Neural cell (in vitro differentiated cells): ENCODE data around the gene SH3BGRL2. TPM values are rescaled to one million over a fixed set of nuclear protein-coding genes. Genes with fewer than 3 reads are reported as not detected.

ENCODE experiments used
- H2AFZ ChIP-seq: fragments of 200-600, 300-800 bp; sonication (generic), shearing (Covaris generic); 2 replicates; pipeline ENCODE4 v1.6.0; 2014; ENCODE audit warnings: low read depth, mild to moderate bottlenecking, antibody characterized with exemption, low read length, moderate library complexity
- H3F3A ChIP-seq: fragments of 200-600 bp; shearing (Covaris generic); 2 replicates; pipeline ENCODE4 v1.6.1; 2016; ENCODE audit warnings: mild to moderate bottlenecking, moderate library complexity, mixed read lengths, antibody characterized with exemption, low read length; ENCODE audit not compliant: insufficient read depth, poor library complexity, severe bottlenecking
- H3K27ac ChIP-seq: fragments of 200-600, 300-800 bp; sonication (generic), shearing (Covaris generic); 2 replicates; pipeline ENCODE4 v1.5.1; 2014; ENCODE audit warnings: mild to moderate bottlenecking, low read length, moderate library complexity
- H3K27me3 ChIP-seq: fragments of 300-800, 200-600 bp; sonication (generic), shearing (Covaris generic); 2 replicates; pipeline ENCODE4 v1.6.0; 2014; ENCODE audit warnings: mild to moderate bottlenecking, low read depth, low read length, moderate library complexity; ENCODE audit not compliant: insufficient read depth
- H3K36me3 ChIP-seq: fragments of 300-800, 200-600 bp; sonication (generic), shearing (Covaris generic); 2 replicates; pipeline ENCODE4 v1.5.1; 2014; ENCODE audit warnings: mild to moderate bottlenecking, antibody characterized with exemption, low read length, moderate library complexity; ENCODE audit not compliant: insufficient read depth
- H3K4me2 ChIP-seq: fragments of 300-800, 200-600 bp; sonication (generic), shearing (Covaris generic); 2 replicates; pipeline ENCODE4 v1.6.0; 2014; ENCODE audit warnings: mild to moderate bottlenecking, low read length
- H3K4me3 ChIP-seq: fragments of 300-800, 200-600 bp; sonication (generic), shearing (Covaris generic); 2 replicates; pipeline ENCODE4 v1.5.1; 2014; ENCODE audit warnings: mild to moderate bottlenecking, low read length, moderate library complexity
- H3K79me2 ChIP-seq: fragments of 200-600 bp; shearing (Covaris generic); replicated peaks from 2 replicates; pipeline ENCODE4 v1.6.0; 2014; ENCODE audit warnings: mild to moderate bottlenecking, low read length, moderate library complexity; ENCODE audit not compliant: insufficient read depth
- H3K9ac ChIP-seq: fragments of 300-800, 200-600 bp; sonication (generic), shearing (Covaris generic); 2 replicates; pipeline ENCODE4 v1.6.1; 2016; ENCODE audit warnings: mild to moderate bottlenecking, low read length, mixed read lengths
- H3K9me2 ChIP-seq: fragments of 200-600 bp; shearing (Covaris generic); 2 replicates; pipeline ENCODE4 v1.6.1; 2016; ENCODE audit warnings: mild to moderate bottlenecking, low read length, mixed read lengths; ENCODE audit not compliant: insufficient read depth
- H3K9me3 ChIP-seq: fragments of 200-600, 300-800 bp; sonication (generic), shearing (Covaris generic); 2 replicates; pipeline ENCODE4 v1.6.1; 2016; ENCODE audit warnings: mild to moderate bottlenecking, mixed run types, low read length, moderate library complexity, mixed read lengths
- H4K20me1 ChIP-seq: fragments of 200-600 bp; shearing (Covaris generic); 2 replicates; pipeline ENCODE4 v1.6.1; 2016; ENCODE audit warnings: mild to moderate bottlenecking, mixed run types; ENCODE audit not compliant: insufficient read depth
- CTCF ChIP-seq: fragments of 450-650 bp; IDR thresholded peaks from 2 replicates; pipeline ENCODE4 v1.5.1; 2014; ENCODE audit warnings: antibody characterized with exemption, mild to moderate bottlenecking, moderate library complexity; ENCODE audit not compliant: poor library complexity, severe bottlenecking
- EP300 ChIP-seq: fragments of 450-650 bp; conservative IDR thresholded peaks from 2 replicates; pipeline ENCODE4 v1.6.1; 2014; ENCODE audit warnings: antibody characterized with exemption, mild to moderate bottlenecking, moderate library complexity; ENCODE audit not compliant: poor library complexity, severe bottlenecking
- EZH2 ChIP-seq: fragments of 200-600, 300-800 bp; shearing (Covaris generic), sonication (generic); IDR thresholded peaks from 2 replicates; pipeline ENCODE4 v1.6.1; 2014; ENCODE audit warnings: antibody characterized with exemption, low read length, borderline replicate concordance, mild to moderate bottlenecking; ENCODE audit not compliant: insufficient read depth, poor library complexity, severe bottlenecking
- MXI1 ChIP-seq: fragments of 450-650 bp; conservative IDR thresholded peaks from 2 replicates; pipeline ENCODE4 v1.6.1; 2014; ENCODE audit warnings: antibody characterized with exemption, mild to moderate bottlenecking; ENCODE audit not compliant: poor library complexity, severe bottlenecking
- POLR2AphosphoS5 ChIP-seq: IDR thresholded peaks from 2 replicates; pipeline ENCODE4 v1.6.1; 2012
- RAD21 ChIP-seq: fragments of 450-650 bp; conservative IDR thresholded peaks from 2 replicates; pipeline ENCODE4 v1.6.1; 2014; ENCODE audit warnings: antibody characterized with exemption, mild to moderate bottlenecking, moderate library complexity
- REST ChIP-seq: IDR thresholded peaks from 2 replicates; pipeline ENCODE4 v1.6.1; 2012; ENCODE audit warnings: borderline replicate concordance
- SMC3 ChIP-seq: fragments of 450-650 bp; conservative IDR thresholded peaks from 2 replicates; pipeline ENCODE4 v1.6.1; 2014; ENCODE audit warnings: antibody characterized with exemption, mild to moderate bottlenecking, moderate library complexity; ENCODE audit not compliant: poor library complexity
- TAF1 ChIP-seq: IDR thresholded peaks from 2 replicates; pipeline ENCODE4 v1.6.1; 2012; ENCODE audit warnings: low read depth
- polyA plus RNA-seq: library from polyadenylated mRNA; depleted of rRNA; stranded (reverse); fragments of >200 nt; gene quantifications from 2 replicates; pipeline ENCODE4 v1.2.3, GENCODE V29; 2014

Gene SH3BGRL2
- polyA plus RNA-seq, 1 donor from 2014 or later = 25.3 TPM

DNA sequence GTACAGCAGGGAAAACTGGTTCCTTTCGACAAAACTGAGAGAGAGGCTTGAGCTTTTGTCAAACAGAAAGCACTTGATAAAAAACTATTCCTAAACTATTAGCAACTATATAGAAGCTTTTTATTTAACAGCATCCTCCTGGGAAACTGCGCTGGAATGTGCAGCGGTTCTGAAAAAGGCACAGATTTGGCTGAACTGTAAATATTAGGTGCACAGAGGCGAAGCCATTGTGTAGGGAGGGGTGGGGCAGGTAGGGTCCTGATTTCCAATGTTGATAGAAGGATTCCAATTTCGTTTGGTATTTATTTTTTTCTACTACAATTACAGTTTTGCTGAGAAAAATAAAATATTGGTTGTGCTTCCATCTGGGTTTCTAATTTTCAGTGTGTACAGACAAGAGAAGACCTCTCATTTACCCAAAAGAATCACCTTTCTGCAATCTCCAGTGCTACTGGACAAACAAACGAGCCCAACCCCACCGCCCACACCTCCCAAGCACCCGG lies 698 bp upstream of the SH3BGRL2 start:
- Histone ChIP-seq H3K4me3 (peak overlapping the region; percentile 82), H3K79me2 (peaks cover 48% of the 10 kb centered on the region), H3K9ac (peak overlapping the region; percentile 95)

GRCh38 chr6:79631693-79632172 lies 604 bp downstream of the SH3BGRL2 start:
- peak overlapping the region; percentile 95 for H3K4me2 ChIP-seq
- peak overlapping the region; percentile 83 for H3K27ac ChIP-seq
- peaks cover 56% of the 10 kb centered on the region for H3K79me2 ChIP-seq
- H3K27me3 ChIP-seq = no peaks in the 10 kb centered on the region
- peak overlapping the region; percentile 66 for H2AFZ ChIP-seq
- H3K9me2 ChIP-seq = no peaks in the 10 kb centered on the region
- H3K9ac ChIP-seq = peak overlapping the region; percentile 95
- H3K9me3 ChIP-seq = no peaks in the 10 kb centered on the region
- no peaks in the 10 kb centered on the region for H4K20me1 ChIP-seq
- H3K36me3 ChIP-seq = no peaks in the 10 kb centered on the region
- H3F3A ChIP-seq = no peaks in the 10 kb centered on the region
- peak overlapping the region; percentile 82 for H3K4me3 ChIP-seq
- no peak for TF ChIP-seq EP300
- TF ChIP-seq EZH2 = no peak
- no peak for TF ChIP-seq MXI1
- TF ChIP-seq TAF1 = no peak
- no peak for TF ChIP-seq REST

More for the DNA sequence above, 698 bp upstream of the SH3BGRL2 start:
- Histone ChIP-seq H2AFZ (peak overlapping the region; percentile 66), H3K27me3 (no peaks in the 10 kb centered on the region), H3K9me2 (no peaks in the 10 kb centered on the region), H3K27ac (peak overlapping the region; percentile 83), H4K20me1 (no peaks in the 10 kb centered on the region), H3K36me3 (no peaks in the 10 kb centered on the region), H3K9me3 (no peaks in the 10 kb centered on the region), H3F3A (no peaks in the 10 kb centered on the region), H3K4me2 (peak overlapping the region; percentile 85)
- no peak for TF ChIP-seq POLR2AphosphoS5
- no peak for TF ChIP-seq REST
- TF ChIP-seq MXI1 = no peak
- TF ChIP-seq RAD21 = no peak
- no peak for TF ChIP-seq CTCF
- TF ChIP-seq TAF1 = no peak
- no peak for TF ChIP-seq EZH2
- no peak for TF ChIP-seq SMC3
- no peak for TF ChIP-seq EP300
